ENCODE data around the gene CCNJL. TPM values are rescaled to one million over a fixed set of nuclear protein-coding genes. Genes with fewer than 3 reads are reported as not detected.

The CCNJL gene
- total RNA-seq, 1 donor from 2014 or later: 16.6 TPM

- intact Hi-C loops (cut with DNase I): no loop called here
- no peaks in the 10 kb centered on the region for H3K4me1 ChIP-seq
- H3K9me3 ChIP-seq: no peaks in the 10 kb centered on the region
- peaks cover 12% of the 10 kb centered on the region for H3K36me3 ChIP-seq
- ATAC-seq (no peak), DNase-seq (no peak)
- H3K27ac ChIP-seq: no peak overlapping the region
- no peaks in the 10 kb centered on the region for H3K27me3 ChIP-seq
- TF ChIP-seq CTCF (IDR thresholded peaks at IDR 0.05): no peak
- no peak overlapping the region for H3K4me3 ChIP-seq
Observed at GRCh38 chr5:160254706-160255105, 57.7 kb downstream of the CCNJL start.

- Histone ChIP-seq H3K27me3 (no peaks in the 10 kb centered on the region), H3K36me3 (peaks cover 12% of the 10 kb centered on the region), H3K27ac (no peak overlapping the region), H3K9me3 (no peaks in the 10 kb centered on the region), H3K4me3 (no peak overlapping the region), H3K4me1 (no peaks in the 10 kb centered on the region)
- DNase-seq (no peak), ATAC-seq (peak; percentile 29)
- TF ChIP-seq CTCF (IDR thresholded peaks at IDR 0.05): no peak
- intact Hi-C loops (cut with DNase I): no loop called here
Observed at GRCh38 chr5:160253441-160253840, 58.9 kb downstream of the CCNJL start.

GRCh38 chr5:160252916-160253315, 59.4 kb downstream of the CCNJL start:
- no peak for DNase-seq
- intact Hi-C loops (cut with DNase I): no loop called here
- Histone ChIP-seq H3K36me3 (peaks cover 12% of the 10 kb centered on the region), H3K4me3 (no peak overlapping the region), H3K27ac (no peak overlapping the region), H3K4me1 (no peaks in the 10 kb centered on the region), H3K27me3 (no peaks in the 10 kb centered on the region), H3K9me3 (no peaks in the 10 kb centered on the region)
- no peak for ATAC-seq
- TF ChIP-seq CTCF (IDR thresholded peaks at IDR 0.05): no peak

GRCh38 chr5:160251406-160252155, 60.8 kb downstream of the CCNJL start:
- Histone ChIP-seq H3K9me3 (no peaks in the 10 kb centered on the region), H3K36me3 (peaks cover 12% of the 10 kb centered on the region), H3K4me1 (no peaks in the 10 kb centered on the region), H3K27me3 (no peaks in the 10 kb centered on the region), H3K27ac (no peak overlapping the region), H3K4me3 (no peak overlapping the region)
- DNase-seq (peak; percentile 27), ATAC-seq (no peak)
- intact Hi-C loops (cut with DNase I): no loop called here
- no peak for TF ChIP-seq CTCF (IDR thresholded peaks at IDR 0.05)

- no peak for ATAC-seq
- Histone ChIP-seq H3K4me1 (no peaks in the 10 kb centered on the region), H3K27ac (no peak overlapping the region), H3K36me3 (peaks cover 12% of the 10 kb centered on the region), H3K27me3 (no peaks in the 10 kb centered on the region), H3K9me3 (no peaks in the 10 kb centered on the region), H3K4me3 (no peak overlapping the region)
- DNase-seq: no peak
- no peak for TF ChIP-seq CTCF (IDR thresholded peaks at IDR 0.05)
- intact Hi-C loops (cut with DNase I): no loop called here
Observed at GRCh38 chr5:160250826-160251225, 61.5 kb downstream of the CCNJL start.
